Measurements from ENCODE around the gene MTPN. TPM values are rescaled to one million over a fixed set of nuclear protein-coding genes. Genes with fewer than 3 reads are reported as not detected.

MTPN gene
- total RNA-seq, 1 experiment from 2014 or later, result 98.2 TPM

DNA sequence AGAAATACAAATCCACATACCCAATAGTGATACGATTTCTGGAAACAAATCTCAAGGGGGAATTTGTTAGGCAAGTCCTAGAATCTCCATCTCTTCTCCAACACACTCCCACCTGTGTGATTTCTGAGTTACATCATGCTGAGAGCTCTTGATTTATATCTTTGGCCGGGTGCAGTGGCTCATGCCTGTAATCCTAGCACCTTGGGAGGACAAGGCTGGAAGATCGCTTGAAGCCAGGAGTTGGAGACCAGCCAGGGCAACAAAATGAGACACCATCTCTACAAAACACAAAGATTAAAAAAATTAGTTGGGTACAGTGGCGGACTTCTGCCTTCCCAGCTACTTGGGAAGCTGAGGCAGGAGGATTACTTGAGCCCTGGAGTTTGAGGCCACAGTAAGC lies 1.5 kb upstream of the MTPN start:
- peaks cover 11 to 18% of the 10 kb centered on the region in 2 experiments for H3K4me1 Mint-ChIP-seq
- Histone ChIP-seq H2BK120ac (ENCODE audit: low read depth, low read length, poor library complexity, severe bottlenecking) (no peak overlapping the region), H3K4me1 (ENCODE audit: insufficient read depth, low read length) (no peaks in the 10 kb centered on the region; the same call in 1 of the 2 replicates), H3T11ph (ENCODE audit: low read length) (no peak overlapping the region), H2BK20ac (ENCODE audit: low read depth, low read length, poor library complexity, severe bottlenecking) (no peak overlapping the region), H4K91ac (ENCODE audit: insufficient read length, low read depth, low read length) (no peak overlapping the region), H3K14ac (ENCODE audit: insufficient read depth, low read length) (no peak overlapping the region), H3K23ac (ENCODE audit: insufficient read length, low read depth, low read length) (no peak overlapping the region), H3K27ac (ENCODE audit: insufficient read length, low read depth, low read length) (no peak overlapping the region), H3K9ac (ENCODE audit: extremely low read depth, insufficient read length, low read length) (no peak overlapping the region), H3K56ac (ENCODE audit: insufficient read length, low read depth, low read length) (no peak overlapping the region), H3K9me3 (ENCODE audit: control insufficient read depth, low read depth, low read length) (no peaks in the 10 kb centered on the region), H4K20me1 (ENCODE audit: control insufficient read depth, insufficient read depth, insufficient read length) (no peaks in the 10 kb centered on the region), H3K23me2 (ENCODE audit: insufficient read length, low read depth, low read length, poor library complexity, severe bottlenecking) (peaks cover 4% of the 10 kb centered on the region), H2BK5ac (ENCODE audit: insufficient read length, low read length) (no peak overlapping the region), H4K8ac (replicated peaks; ENCODE audit: insufficient read length, low read depth, low read length) (no peak overlapping the region), H4K5ac (ENCODE audit: insufficient read length, low read depth, low read length) (no peak overlapping the region), H3K27me3 (ENCODE audit: insufficient read depth, low read length) (no peaks in the 10 kb centered on the region), H2BK12ac (ENCODE audit: insufficient read length, low read depth, low read length) (no peak overlapping the region), H3K4ac (ENCODE audit: low read depth, low read length) (no peak overlapping the region), H3K79me1 (ENCODE audit: insufficient read depth, low read depth, low read length, poor library complexity, severe bottlenecking) (no peaks in the 10 kb centered on the region), H2BK15ac (ENCODE audit: low read depth, low read length) (no peak overlapping the region), H3K18ac (ENCODE audit: insufficient read length, low read depth, low read length) (no peak overlapping the region), H2AK5ac (ENCODE audit: insufficient read length, low read length) (no peak overlapping the region), H3K4me2 (ENCODE audit: insufficient read depth, insufficient read length, low read length) (no peak overlapping the region), H3K79me2 (ENCODE audit: insufficient read depth, low read length) (peaks cover 18% of the 10 kb centered on the region), H2AFZ (ENCODE audit: low read length) (no peak overlapping the region)
- no peak overlapping the region for H3K4me3 Mint-ChIP-seq
- WGBS (ENCODE audit: extremely low coverage, insufficient read length, low lambda C conversion rate), result no CpG with 5 or more reads among the region's 4 CpGs
- peaks cover 0 to 4% (median 2%) of the 10 kb centered on the region in 3 experiments; a peak in 2 of 7 replicates for H3K36me3 Mint-ChIP-seq (ENCODE audit: insufficient read depth in 1 of 3, low read depth in 3 of 3)
- H3K27me3 Mint-ChIP-seq (ENCODE audit: low read depth), result no peaks in the 10 kb centered on the region; the same call in 1 of the 2 replicates
- H3K9me3 Mint-ChIP-seq, result peaks cover 0 to 4% of the 10 kb centered on the region in 2 experiments; a peak in 3 of 5 replicates
- TF ChIP-seq, protein P1, sequence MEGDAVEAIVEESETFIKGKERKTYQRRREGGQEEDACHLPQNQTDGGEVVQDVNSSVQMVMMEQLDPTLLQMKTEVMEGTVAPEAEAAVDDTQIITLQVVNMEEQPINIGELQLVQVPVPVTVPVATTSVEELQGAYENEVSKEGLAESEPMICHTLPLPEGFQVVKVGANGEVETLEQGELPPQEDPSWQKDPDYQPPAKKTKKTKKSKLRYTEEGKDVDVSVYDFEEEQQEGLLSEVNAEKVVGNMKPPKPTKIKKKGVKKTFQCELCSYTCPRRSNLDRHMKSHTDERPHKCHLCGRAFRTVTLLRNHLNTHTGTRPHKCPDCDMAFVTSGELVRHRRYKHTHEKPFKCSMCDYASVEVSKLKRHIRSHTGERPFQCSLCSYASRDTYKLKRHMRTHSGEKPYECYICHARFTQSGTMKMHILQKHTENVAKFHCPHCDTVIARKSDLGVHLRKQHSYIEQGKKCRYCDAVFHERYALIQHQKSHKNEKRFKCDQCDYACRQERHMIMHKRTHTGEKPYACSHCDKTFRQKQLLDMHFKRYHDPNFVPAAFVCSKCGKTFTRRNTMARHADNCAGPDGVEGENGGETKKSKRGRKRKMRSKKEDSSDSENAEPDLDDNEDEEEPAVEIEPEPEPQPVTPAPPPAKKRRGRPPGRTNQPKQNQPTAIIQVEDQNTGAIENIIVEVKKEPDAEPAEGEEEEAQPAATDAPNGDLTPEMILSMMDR (conservative IDR thresholded peaks at IDR 0.05), result no peak
- DNase-seq, result no peak
- H3K27ac Mint-ChIP-seq, result no peak overlapping the region

All from H9 (cell line).